ENCODE measurements around the gene PTHLH.

Gene PTHLH

GRCh38 chr12:27998658-27999057 is 26.1 kb upstream of the PTHLH start:
- no peak overlapping the region for H3K4me3 ChIP-seq
- H3K27me3 ChIP-seq: no peaks in the 10 kb centered on the region
- H3K4me1 ChIP-seq: no peaks in the 10 kb centered on the region
- H3K36me3 ChIP-seq: no peaks in the 10 kb centered on the region
- H3K9me3 ChIP-seq: no peaks in the 10 kb centered on the region
- no peaks in the 10 kb centered on the region for H4K20me1 ChIP-seq
- TF ChIP-seq Cebpa-rat (IDR thresholded peaks at IDR 0.05): no peak
- no peak overlapping the region for H3K9ac ChIP-seq
- H3K4me2 ChIP-seq: no peak overlapping the region
- no peak overlapping the region for H3K27ac ChIP-seq

GRCh38 chr12:27998170-27998569 is 25.6 kb upstream of the PTHLH start:
- Histone ChIP-seq H3K9me3 (no peaks in the 10 kb centered on the region), H3K4me2 (no peak overlapping the region), H3K36me3 (no peaks in the 10 kb centered on the region), H3K4me1 (no peaks in the 10 kb centered on the region), H3K9ac (no peak overlapping the region), H3K4me3 (no peak overlapping the region), H3K27me3 (no peaks in the 10 kb centered on the region), H4K20me1 (no peaks in the 10 kb centered on the region), H3K27ac (no peak overlapping the region)
- no peak for TF ChIP-seq Cebpa-rat (IDR thresholded peaks at IDR 0.05)

- Histone ChIP-seq H4K20me1 (no peaks in the 10 kb centered on the region), H3K4me1 (no peaks in the 10 kb centered on the region), H3K9me3 (no peaks in the 10 kb centered on the region), H3K9ac (no peak overlapping the region), H3K27ac (no peak overlapping the region), H3K27me3 (no peaks in the 10 kb centered on the region), H3K36me3 (no peaks in the 10 kb centered on the region), H3K4me3 (no peak overlapping the region), H3K4me2 (no peak overlapping the region)
- no peak for TF ChIP-seq Cebpa-rat (IDR thresholded peaks at IDR 0.05)
Measured at GRCh38 chr12:27996761-27997160, 24.2 kb upstream of the PTHLH start.

GRCh38 chr12:27995406-27995805 is 22.9 kb upstream of the PTHLH start:
- H3K27me3 ChIP-seq: no peaks in the 10 kb centered on the region
- H3K9me3 ChIP-seq: no peaks in the 10 kb centered on the region; the same call in 1 of the 2 replicates
- H3K4me3 ChIP-seq: no peak overlapping the region
- no peaks in the 10 kb centered on the region for H3K4me1 ChIP-seq
- H3K27ac ChIP-seq: no peak overlapping the region
- H3K9ac ChIP-seq: no peak overlapping the region
- H3K4me2 ChIP-seq: no peak overlapping the region
- no peak for TF ChIP-seq Cebpa-rat (IDR thresholded peaks at IDR 0.05)
- no peaks in the 10 kb centered on the region for H4K20me1 ChIP-seq
- no peaks in the 10 kb centered on the region for H3K36me3 ChIP-seq

GRCh38 chr12:27988594-27989233 is 16.2 kb upstream of the PTHLH start:
- Histone ChIP-seq H3K27me3 (no peaks in the 10 kb centered on the region), H3K4me3 (no peak overlapping the region), H3K4me2 (no peak overlapping the region), H3K9me3 (no peaks in the 10 kb centered on the region; the same call in 1 of the 2 replicates), H3K27ac (no peak overlapping the region), H3K4me1 (no peaks in the 10 kb centered on the region), H4K20me1 (no peaks in the 10 kb centered on the region), H3K36me3 (no peaks in the 10 kb centered on the region), H3K9ac (no peak overlapping the region)
- TF ChIP-seq Cebpa-rat (IDR thresholded peaks at IDR 0.05): no peak

- Histone ChIP-seq H3K4me2 (no peak overlapping the region), H3K27ac (no peak overlapping the region), H3K9ac (no peak overlapping the region), H3K4me1 (no peaks in the 10 kb centered on the region), H4K20me1 (no peaks in the 10 kb centered on the region), H3K9me3 (no peaks in the 10 kb centered on the region; the same call in 1 of the 2 replicates), H3K36me3 (no peaks in the 10 kb centered on the region), H3K4me3 (no peak overlapping the region), H3K27me3 (no peaks in the 10 kb centered on the region)
- TF ChIP-seq Cebpa-rat (IDR thresholded peaks at IDR 0.05): no peak
Measured at GRCh38 chr12:27987331-27987730, 14.8 kb upstream of the PTHLH start.

GRCh38 chr12:27984275-27984674 is 11.7 kb upstream of the PTHLH start:
- Histone ChIP-seq H3K9ac (no peak overlapping the region), H3K4me2 (no peak overlapping the region), H3K4me1 (no peaks in the 10 kb centered on the region), H3K9me3 (no peaks in the 10 kb centered on the region), H3K4me3 (no peak overlapping the region), H3K27me3 (no peaks in the 10 kb centered on the region), H3K27ac (no peak overlapping the region), H3K36me3 (no peaks in the 10 kb centered on the region), H4K20me1 (no peaks in the 10 kb centered on the region)
- TF ChIP-seq Cebpa-rat (IDR thresholded peaks at IDR 0.05): no peak

GRCh38 chr12:27982951-27983350 is 10.4 kb upstream of the PTHLH start:
- Histone ChIP-seq H3K4me3 (no peak overlapping the region), H3K9ac (no peak overlapping the region), H3K36me3 (no peaks in the 10 kb centered on the region), H4K20me1 (no peaks in the 10 kb centered on the region), H3K4me2 (no peak overlapping the region), H3K27me3 (no peaks in the 10 kb centered on the region), H3K4me1 (no peaks in the 10 kb centered on the region), H3K9me3 (no peaks in the 10 kb centered on the region), H3K27ac (no peak overlapping the region)
- TF ChIP-seq Cebpa-rat (IDR thresholded peaks at IDR 0.05): no peak

- TF ChIP-seq Cebpa-rat (IDR thresholded peaks at IDR 0.05): no peak
- H4K20me1 ChIP-seq: no peaks in the 10 kb centered on the region
- no peak overlapping the region for H3K9ac ChIP-seq
- H3K9me3 ChIP-seq: no peaks in the 10 kb centered on the region
- no peaks in the 10 kb centered on the region for H3K36me3 ChIP-seq
- H3K27me3 ChIP-seq: no peaks in the 10 kb centered on the region; the same call in 1 of the 2 replicates
- no peak overlapping the region for H3K4me3 ChIP-seq
- no peak overlapping the region for H3K4me2 ChIP-seq
- H3K4me1 ChIP-seq: no peaks in the 10 kb centered on the region
- no peak overlapping the region for H3K27ac ChIP-seq
Measured at GRCh38 chr12:27982385-27982784, 9.9 kb upstream of the PTHLH start.

- TF ChIP-seq Cebpa-rat (IDR thresholded peaks at IDR 0.05): no peak
- Histone ChIP-seq H3K4me3 (no peak overlapping the region), H3K36me3 (no peaks in the 10 kb centered on the region), H3K27me3 (no peaks in the 10 kb centered on the region; the same call in 1 of the 2 replicates), H3K27ac (no peak overlapping the region), H3K4me1 (no peaks in the 10 kb centered on the region), H4K20me1 (no peaks in the 10 kb centered on the region), H3K9me3 (no peaks in the 10 kb centered on the region), H3K4me2 (no peak overlapping the region), H3K9ac (no peak overlapping the region)
Measured at GRCh38 chr12:27981874-27982273, 9.3 kb upstream of the PTHLH start.

- Histone ChIP-seq H4K20me1 (no peaks in the 10 kb centered on the region), H3K4me1 (no peaks in the 10 kb centered on the region), H3K9ac (no peak overlapping the region), H3K4me2 (no peak overlapping the region), H3K4me3 (no peak overlapping the region), H3K27me3 (peaks cover 24% of the 10 kb centered on the region), H3K36me3 (no peaks in the 10 kb centered on the region), H3K9me3 (peaks cover 19% of the 10 kb centered on the region), H3K27ac (no peak overlapping the region)
- TF ChIP-seq Cebpa-rat (IDR thresholded peaks at IDR 0.05): no peak
Measured at GRCh38 chr12:27979145-27979544, 6.6 kb upstream of the PTHLH start.
